HCT116 (cell line): ENCODE measurements around the gene AADACL3. TPM values are rescaled to one million over a fixed set of nuclear protein-coding genes. Genes with fewer than 3 reads are reported as not detected.

Experiments
- ATAC-seq: fragments of 200-7000 bp; cut with Tn5 transposase; 2 replicates; pipeline ENCODE4 v1.9.1; 2020; ENCODE audit warnings: mild to moderate bottlenecking, moderate library complexity
- BruUV-seq: library from RNA; stranded (reverse); fragments of 400-500 nt; replicated peaks from 2 replicates; lab custom pipeline; 2021; lab: Mats Ljungman, UMichigan
- CTCF ChIA-PET: fragments of 300-600 bp; sonication (Branson Sonifier 250); formaldehyde crosslinking; loops from one replicate; lab custom pipeline; 2021; ENCODE audit warnings: antibody characterized with exemption; lab: Charles Lee
- POLR2A ChIA-PET: fragments of 300-600, 350-600 bp; sonication (Branson Sonifier 250); formaldehyde crosslinking; loops from one replicate; lab custom pipeline; 2021; ENCODE audit warnings: antibody characterized with exemption; lab: Charles Lee
- RAD21 ChIA-PET, 2 experiments: fragments of 300-600 bp; sonication (Branson Sonifier 250); formaldehyde crosslinking; loops; one replicate each; lab custom pipeline; 2023; ENCODE audit warnings: low total read pairs in 2 of 2; ENCODE audit not compliant: uncharacterized antibody in 2 of 2, unreplicated experiment in 2 of 2, low non-redundant PET in 1 of 2; lab: Charles Lee
- DNase-seq: peaks from one replicate; pipeline ENCODE4 v3.0.0-alpha.2; 2010; ENCODE audit warnings: low read depth, low spot score
- H2AFZ ChIP-seq: fragments of 200-600 bp; shearing (Covaris generic), sonication (generic); 2 replicates; pipeline ENCODE4 v1.6.1; 2017; ENCODE audit warnings: low read depth, mixed run types, mixed read lengths, antibody characterized with exemption, low read length; ENCODE audit not compliant: poor library complexity, severe bottlenecking
- H3K27ac ChIP-seq: 2 replicates; pipeline ENCODE4 v1.5.1; 2012; ENCODE audit warnings: low read depth, low read length
- H3K27me3 ChIP-seq: fragments of 200-600 bp; sonication (generic); 2 replicates; pipeline ENCODE4 v1.6.1; 2016; ENCODE audit warnings: mixed run types, low read length, mixed read lengths; ENCODE audit not compliant: insufficient read depth
- H3K36me3 ChIP-seq, 2 experiments: fragments of 200-500 bp in 1 of 2; fragments of 200-600 bp in 1 of 2; sonication (Bioruptor generic) in 1 of 2; sonication (generic) in 1 of 2; 2 replicates each; pipeline versions ENCODE4 v1.5.1 to v1.6.1; 2014 to 2016; ENCODE audit warnings: low read length in 2 of 2, inconsistent platforms in 1 of 2, mixed read lengths in 1 of 2, mixed run types in 1 of 2; ENCODE audit not compliant: insufficient read depth in 2 of 2, control insufficient read depth in 1 of 2
- H3K4me1 ChIP-seq, 2 experiments: fragments of 200-600 bp in 1 of 2; sonication (generic) in 1 of 2; 2 replicates each; pipeline versions ENCODE4 v1.5.1 to v1.6.1; 2012 to 2017; ENCODE audit warnings: low read length in 2 of 2, inconsistent platforms in 1 of 2, mild to moderate bottlenecking in 1 of 2, mixed read lengths in 1 of 2, mixed run types in 1 of 2, moderate library complexity in 1 of 2; ENCODE audit not compliant: insufficient read depth in 2 of 2, control insufficient read depth in 1 of 2
- H3K4me2 ChIP-seq: fragments of 200-600 bp; sonication (generic); 2 replicates; pipeline ENCODE4 v1.6.1; 2017; ENCODE audit warnings: mixed run types, low read length, mixed read lengths
- H3K4me3 ChIP-seq, 2 experiments: fragments of 200-600 bp in 1 of 2; sonication (generic) in 1 of 2; replicated peaks in 1 of 2; 2 replicates each; pipeline ENCODE4 v1.5.1; 2011 to 2016; ENCODE audit warnings: low read length in 2 of 2, control low read depth in 1 of 2, low read depth in 1 of 2, mild to moderate bottlenecking in 1 of 2, mixed read lengths in 1 of 2, mixed run types in 1 of 2
- H3K79me2 ChIP-seq: fragments of 200-600 bp; sonication (generic); 2 replicates; pipeline ENCODE4 v1.6.1; 2017; ENCODE audit warnings: mild to moderate bottlenecking, mixed run types, low read length, moderate library complexity, mixed read lengths; ENCODE audit not compliant: insufficient read depth
- H3K9ac ChIP-seq: fragments of 200-600 bp; sonication (generic); 2 replicates; pipeline ENCODE4 v1.6.1; 2016; ENCODE audit warnings: low read length, mixed read lengths
- H3K9me2 ChIP-seq: fragments of 200-600 bp; sonication (generic), shearing (Covaris generic); 2 replicates; pipeline ENCODE4 v1.6.1; 2017; ENCODE audit warnings: mixed run types, mild to moderate bottlenecking, moderate library complexity; ENCODE audit not compliant: insufficient read depth
- H3K9me3 ChIP-seq, 2 experiments: fragments of 200-500 bp in 1 of 2; fragments of 200-600 bp in 1 of 2; sonication (Bioruptor generic) in 1 of 2; sonication (generic) in 1 of 2; 2 replicates each; pipeline ENCODE4 v1.6.1; 2014 to 2017; ENCODE audit warnings: low read length in 2 of 2, mixed read lengths in 2 of 2, inconsistent platforms in 1 of 2, low read depth in 1 of 2, mild to moderate bottlenecking in 1 of 2, mixed run types in 1 of 2, moderate library complexity in 1 of 2; ENCODE audit not compliant: control insufficient read depth in 1 of 2, insufficient read depth in 1 of 2
- H4K20me1 ChIP-seq: fragments of 200-600 bp; sonication (generic), shearing (Covaris generic); 2 replicates; pipeline ENCODE4 v1.6.1; 2017; ENCODE audit warnings: mixed run types, mild to moderate bottlenecking, moderate library complexity; ENCODE audit not compliant: insufficient read depth
- CEBPB ChIP-seq: IDR thresholded peaks from 2 replicates; pipeline ENCODE4 v1.6.1; 2012; ENCODE audit warnings: low read depth
- ELF1 ChIP-seq: IDR thresholded peaks from 2 replicates; pipeline ENCODE4 v1.6.1; 2012; ENCODE audit warnings: low read depth, borderline replicate concordance
- EZH2 ChIP-seq: fragments of 200-600 bp; sonication (generic); IDR thresholded peaks from 2 replicates; pipeline ENCODE4 v1.6.1; 2017; ENCODE audit warnings: antibody characterized with exemption, mixed run types
- EZH2phosphoT487 ChIP-seq: fragments of 200-600 bp; IDR thresholded peaks from 2 replicates; pipeline ENCODE4 v1.6.1; 2018; ENCODE audit warnings: antibody characterized with exemption, borderline replicate concordance
- FOSL1 ChIP-seq: IDR thresholded peaks from 2 replicates; pipeline ENCODE4 v1.6.1; 2012; ENCODE audit warnings: low read depth
- JUND ChIP-seq: IDR thresholded peaks from 2 replicates; pipeline ENCODE4 v1.6.1; 2012
- POLR2AphosphoS5 ChIP-seq: IDR thresholded peaks from 2 replicates; pipeline ENCODE4 v1.6.1; 2011; ENCODE audit warnings: mild to moderate bottlenecking, low read depth, low read length, moderate library complexity
- RAD21 ChIP-seq: IDR thresholded peaks from 2 replicates; pipeline ENCODE4 v1.6.1; 2012; ENCODE audit warnings: low read depth, mild to moderate bottlenecking
- SIN3A ChIP-seq: IDR thresholded peaks from 2 replicates; pipeline ENCODE4 v1.6.1; 2012; ENCODE audit warnings: low read depth
- SP1 ChIP-seq: IDR thresholded peaks from 2 replicates; pipeline ENCODE4 v1.6.1; 2012; ENCODE audit warnings: low read depth
- SRF ChIP-seq: IDR thresholded peaks from 2 replicates; pipeline ENCODE4 v1.6.1; 2012; ENCODE audit warnings: low read depth
- TCF7L2 ChIP-seq: IDR thresholded peaks from 2 replicates; pipeline ENCODE4 v1.7.0; 2011; ENCODE audit warnings: borderline replicate concordance, inconsistent platforms; ENCODE audit not compliant: insufficient read depth, insufficient read length; ENCODE audit errors: extremely low read depth
- ZFX ChIP-seq: fragments of 450-650 bp; IDR thresholded peaks from 2 replicates; pipeline ENCODE4 v1.6.1; 2017
- ZNF274 ChIP-seq: fragments of 200-500 bp; sonication (Bioruptor generic); IDR thresholded peaks from 2 replicates; pipeline ENCODE4 v1.6.1; 2014; ENCODE audit warnings: mild to moderate bottlenecking, low read depth, low read length, inconsistent platforms
- intact Hi-C: fragments of 100-400 bp; cut with micrococcal nuclease; formaldehyde crosslinking; loops from 2 replicates; pipeline ENCODE4 v1.10.0; 2022
- total RNA-seq: library from RNA; stranded (reverse); gene quantifications from one replicate; pipeline ENCODE4 v1.2.1, GENCODE V29; 2021; ENCODE audit not compliant: unreplicated experiment
- TF ChIP-seq, protein P1 (sequence below): IDR thresholded peaks from 2 replicates; pipeline ENCODE4 v1.6.1; 2012
- TF ChIP-seq, protein P2 (sequence below): IDR thresholded peaks from 2 replicates; pipeline ENCODE4 v1.6.1; 2012; ENCODE audit warnings: low read depth
- TF ChIP-seq, protein P3 (sequence below): IDR thresholded peaks from 2 replicates; pipeline ENCODE4 v1.6.1; 2011; ENCODE audit warnings: mild to moderate bottlenecking, low read length, moderate library complexity; ENCODE audit not compliant: insufficient replicate concordance; ENCODE audit errors: extremely low read depth

Gene AADACL3
- total RNA-seq, 1 experiment from 2014 or later = not detected

DNA sequence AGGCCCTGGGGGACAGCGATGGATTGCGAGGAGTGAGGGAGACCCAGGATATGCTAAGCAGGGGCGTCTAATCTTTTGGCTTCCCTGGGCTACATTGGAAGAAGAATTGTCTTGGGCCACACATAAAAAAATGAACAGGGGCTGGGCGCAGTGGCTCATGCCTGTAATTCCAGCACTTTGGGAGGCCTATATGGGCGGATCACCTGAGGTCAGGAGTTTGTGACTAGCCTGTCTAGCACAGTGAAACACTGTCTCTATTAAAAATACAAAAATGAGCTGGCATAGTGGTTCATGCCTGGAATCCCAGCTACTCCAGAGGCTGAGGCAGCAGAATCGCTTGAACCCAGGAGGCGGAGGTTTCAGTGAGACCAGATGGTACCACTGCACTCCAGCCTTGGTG is 46.9 kb downstream of the AADACL3 start:
- RAD21 ChIA-PET = no interaction called here

DNA sequence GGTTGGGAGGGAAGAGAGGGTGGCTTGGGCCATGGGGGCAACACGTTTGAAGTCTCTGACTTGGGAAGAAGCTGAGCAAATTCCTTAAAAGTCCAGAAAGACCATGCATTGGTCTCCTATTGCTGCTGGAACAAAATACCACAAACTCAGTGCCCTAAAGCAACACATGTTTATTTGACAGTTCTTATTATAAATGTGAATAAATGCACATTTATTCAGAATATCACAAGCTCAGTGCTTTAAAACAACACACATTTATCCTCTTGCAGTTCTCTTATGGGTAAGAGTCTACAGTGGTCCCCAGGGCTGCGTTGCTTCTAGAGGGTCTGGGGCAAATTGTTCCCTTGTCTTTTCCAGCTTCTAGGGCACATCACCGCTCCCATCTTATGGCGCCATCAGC is 47.6 kb downstream of the AADACL3 start:
- Histone ChIP-seq H4K20me1 (no peaks in the 10 kb centered on the region), H3K9me3 (no peaks in the 10 kb centered on the region), H3K4me1 (no peaks in the 10 kb centered on the region), H3K4me3 (no peak overlapping the region), H3K36me3 (no peaks in the 10 kb centered on the region), H3K4me2 (no peak overlapping the region), H3K27ac (no peak overlapping the region), H2AFZ (no peak overlapping the region), H3K27me3 (peaks cover 9% of the 10 kb centered on the region; the same call in 1 of the 2 replicates), H3K9me2 (no peaks in the 10 kb centered on the region), H3K9ac (no peak overlapping the region), H3K79me2 (no peaks in the 10 kb centered on the region)
- POLR2A ChIA-PET = no interaction called here
- intact Hi-C loops = no loop called here
- RAD21 ChIA-PET = no interaction called here
- DNase-seq (no peak), ATAC-seq (no peak)
- no TSS peak for BruUV-seq
- CTCF ChIA-PET = no interaction called here
- no peak for TF ChIP-seq ELF1
- TF ChIP-seq ZFX = no peak
- TF ChIP-seq, protein P1, sequence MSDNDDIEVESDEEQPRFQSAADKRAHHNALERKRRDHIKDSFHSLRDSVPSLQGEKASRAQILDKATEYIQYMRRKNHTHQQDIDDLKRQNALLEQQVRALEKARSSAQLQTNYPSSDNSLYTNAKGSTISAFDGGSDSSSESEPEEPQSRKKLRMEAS = no peak
- TF ChIP-seq EZH2 = no peak
- TF ChIP-seq SIN3A = no peak
- TF ChIP-seq RAD21 = no peak
- no peak for TF ChIP-seq CEBPB
- TF ChIP-seq, protein P2, sequence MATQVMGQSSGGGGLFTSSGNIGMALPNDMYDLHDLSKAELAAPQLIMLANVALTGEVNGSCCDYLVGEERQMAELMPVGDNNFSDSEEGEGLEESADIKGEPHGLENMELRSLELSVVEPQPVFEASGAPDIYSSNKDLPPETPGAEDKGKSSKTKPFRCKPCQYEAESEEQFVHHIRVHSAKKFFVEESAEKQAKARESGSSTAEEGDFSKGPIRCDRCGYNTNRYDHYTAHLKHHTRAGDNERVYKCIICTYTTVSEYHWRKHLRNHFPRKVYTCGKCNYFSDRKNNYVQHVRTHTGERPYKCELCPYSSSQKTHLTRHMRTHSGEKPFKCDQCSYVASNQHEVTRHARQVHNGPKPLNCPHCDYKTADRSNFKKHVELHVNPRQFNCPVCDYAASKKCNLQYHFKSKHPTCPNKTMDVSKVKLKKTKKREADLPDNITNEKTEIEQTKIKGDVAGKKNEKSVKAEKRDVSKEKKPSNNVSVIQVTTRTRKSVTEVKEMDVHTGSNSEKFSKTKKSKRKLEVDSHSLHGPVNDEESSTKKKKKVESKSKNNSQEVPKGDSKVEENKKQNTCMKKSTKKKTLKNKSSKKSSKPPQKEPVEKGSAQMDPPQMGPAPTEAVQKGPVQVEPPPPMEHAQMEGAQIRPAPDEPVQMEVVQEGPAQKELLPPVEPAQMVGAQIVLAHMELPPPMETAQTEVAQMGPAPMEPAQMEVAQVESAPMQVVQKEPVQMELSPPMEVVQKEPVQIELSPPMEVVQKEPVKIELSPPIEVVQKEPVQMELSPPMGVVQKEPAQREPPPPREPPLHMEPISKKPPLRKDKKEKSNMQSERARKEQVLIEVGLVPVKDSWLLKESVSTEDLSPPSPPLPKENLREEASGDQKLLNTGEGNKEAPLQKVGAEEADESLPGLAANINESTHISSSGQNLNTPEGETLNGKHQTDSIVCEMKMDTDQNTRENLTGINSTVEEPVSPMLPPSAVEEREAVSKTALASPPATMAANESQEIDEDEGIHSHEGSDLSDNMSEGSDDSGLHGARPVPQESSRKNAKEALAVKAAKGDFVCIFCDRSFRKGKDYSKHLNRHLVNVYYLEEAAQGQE = no peak
- TF ChIP-seq TCF7L2 = no peak
- TF ChIP-seq SP1 = no peak

More for the DNA sequence above, 46.9 kb downstream of the AADACL3 start:
- H2AFZ ChIP-seq = no peak overlapping the region
- CTCF ChIA-PET = no interaction called here
- no peaks in the 10 kb centered on the region for H3K9me3 ChIP-seq
- POLR2A ChIA-PET = no interaction called here
- DNase-seq (no peak), ATAC-seq (no peak)
- H3K4me3 ChIP-seq = no peak overlapping the region
- no peaks in the 10 kb centered on the region for H4K20me1 ChIP-seq
- no peaks in the 10 kb centered on the region for H3K4me1 ChIP-seq
- no peaks in the 10 kb centered on the region for H3K36me3 ChIP-seq
- H3K27ac ChIP-seq = no peak overlapping the region
- TF ChIP-seq SP1 (no peak), RAD21 (no peak), CEBPB (no peak), FOSL1 (no peak), EZH2phosphoT487 (no peak), ZNF274 (no peak), EZH2 (no peak), POLR2AphosphoS5 (no peak), SRF (no peak), JUND (no peak), ELF1 (no peak)
- TF ChIP-seq, protein P3, sequence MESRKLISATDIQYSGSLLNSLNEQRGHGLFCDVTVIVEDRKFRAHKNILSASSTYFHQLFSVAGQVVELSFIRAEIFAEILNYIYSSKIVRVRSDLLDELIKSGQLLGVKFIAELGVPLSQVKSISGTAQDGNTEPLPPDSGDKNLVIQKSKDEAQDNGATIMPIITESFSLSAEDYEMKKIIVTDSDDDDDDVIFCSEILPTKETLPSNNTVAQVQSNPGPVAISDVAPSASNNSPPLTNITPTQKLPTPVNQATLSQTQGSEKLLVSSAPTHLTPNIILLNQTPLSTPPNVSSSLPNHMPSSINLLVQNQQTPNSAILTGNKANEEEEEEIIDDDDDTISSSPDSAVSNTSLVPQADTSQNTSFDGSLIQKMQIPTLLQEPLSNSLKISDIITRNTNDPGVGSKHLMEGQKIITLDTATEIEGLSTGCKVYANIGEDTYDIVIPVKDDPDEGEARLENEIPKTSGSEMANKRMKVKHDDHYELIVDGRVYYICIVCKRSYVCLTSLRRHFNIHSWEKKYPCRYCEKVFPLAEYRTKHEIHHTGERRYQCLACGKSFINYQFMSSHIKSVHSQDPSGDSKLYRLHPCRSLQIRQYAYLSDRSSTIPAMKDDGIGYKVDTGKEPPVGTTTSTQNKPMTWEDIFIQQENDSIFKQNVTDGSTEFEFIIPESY = no peak
- TF ChIP-seq, protein P1 = no peak
- no TSS peak for BruUV-seq
- H3K79me2 ChIP-seq = no peaks in the 10 kb centered on the region
- H3K9me2 ChIP-seq = no peaks in the 10 kb centered on the region
- peaks cover 9% of the 10 kb centered on the region; the same call in 1 of the 2 replicates for H3K27me3 ChIP-seq
- intact Hi-C loops = no loop called here
- no peak overlapping the region for H3K9ac ChIP-seq
- no peak overlapping the region for H3K4me2 ChIP-seq
